Activated CD4-positive, CD25-positive, alpha-beta regulatory T cell treated with anti-CD3 and anti-CD28 coated beads, Interleukin-2, amount 50 U/mL, for 16 hours (primary cell): ENCODE data around the gene RAPGEF5.

Experiments
- DNase-seq: peaks from one replicate; pipeline ENCODE4 v3.0.0-alpha.2; 2020; ENCODE audit warnings: low read depth, low spot score

The RAPGEF5 gene, protein sequence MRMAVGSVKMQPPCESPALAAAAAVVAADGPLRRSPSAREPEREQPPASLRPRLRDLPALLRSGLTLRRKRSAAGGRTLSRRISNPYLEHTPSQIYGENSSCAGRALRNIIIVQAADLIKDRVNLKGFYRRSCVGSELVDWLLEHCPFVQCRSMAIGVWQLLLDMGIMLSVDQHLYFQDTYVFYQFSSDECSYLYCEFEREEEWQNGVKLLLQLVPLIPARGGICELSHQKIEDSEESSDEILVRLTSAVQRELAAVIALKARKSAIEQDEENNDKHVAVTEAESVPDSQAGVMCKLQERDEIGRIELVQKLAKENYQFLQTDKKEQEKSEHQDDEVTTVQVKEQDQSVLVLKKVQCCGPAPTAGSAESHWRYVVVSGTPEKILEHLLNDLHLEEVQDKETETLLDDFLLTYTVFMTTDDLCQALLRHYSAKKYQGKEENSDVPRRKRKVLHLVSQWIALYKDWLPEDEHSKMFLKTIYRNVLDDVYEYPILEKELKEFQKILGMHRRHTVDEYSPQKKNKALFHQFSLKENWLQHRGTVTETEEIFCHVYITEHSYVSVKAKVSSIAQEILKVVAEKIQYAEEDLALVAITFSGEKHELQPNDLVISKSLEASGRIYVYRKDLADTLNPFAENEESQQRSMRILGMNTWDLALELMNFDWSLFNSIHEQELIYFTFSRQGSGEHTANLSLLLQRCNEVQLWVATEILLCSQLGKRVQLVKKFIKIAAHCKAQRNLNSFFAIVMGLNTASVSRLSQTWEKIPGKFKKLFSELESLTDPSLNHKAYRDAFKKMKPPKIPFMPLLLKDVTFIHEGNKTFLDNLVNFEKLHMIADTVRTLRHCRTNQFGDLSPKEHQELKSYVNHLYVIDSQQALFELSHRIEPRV

DNA sequence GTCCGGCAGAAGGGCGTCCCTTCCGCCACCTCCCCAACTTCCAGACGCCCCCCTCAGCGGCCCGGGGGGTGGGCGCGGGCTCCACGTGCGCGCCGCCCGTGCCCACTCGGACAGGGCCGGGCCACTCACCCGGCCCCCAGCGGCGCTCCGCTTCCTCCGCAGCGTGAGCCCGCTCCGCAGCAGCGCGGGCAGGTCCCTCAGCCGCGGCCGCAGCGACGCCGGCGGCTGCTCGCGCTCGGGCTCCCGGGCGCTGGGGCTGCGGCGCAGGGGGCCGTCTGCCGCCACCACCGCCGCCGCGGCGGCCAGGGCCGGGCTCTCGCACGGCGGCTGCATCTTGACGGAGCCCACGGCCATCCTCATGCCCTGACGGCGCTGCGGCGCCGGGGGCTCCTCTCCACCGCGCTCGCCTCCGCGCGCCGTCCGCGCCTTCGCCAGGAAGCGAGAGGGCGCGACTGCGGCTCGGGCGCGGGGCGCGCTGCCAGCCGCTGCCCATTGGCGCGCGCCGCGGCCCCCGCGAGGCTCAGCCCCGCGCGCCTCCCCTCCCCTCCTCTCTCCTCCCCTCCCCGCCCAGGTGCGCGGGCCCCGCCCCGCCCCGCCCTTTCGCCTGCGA lies at the start of gene RAPGEF5:
Gene RAPGEF5, minus strand, starts transcription at position 454 of the 610 bp plus-strand sequence. Its CDS starts 94 bp downstream, at position 360.
- no peak for DNase-seq

DNA sequence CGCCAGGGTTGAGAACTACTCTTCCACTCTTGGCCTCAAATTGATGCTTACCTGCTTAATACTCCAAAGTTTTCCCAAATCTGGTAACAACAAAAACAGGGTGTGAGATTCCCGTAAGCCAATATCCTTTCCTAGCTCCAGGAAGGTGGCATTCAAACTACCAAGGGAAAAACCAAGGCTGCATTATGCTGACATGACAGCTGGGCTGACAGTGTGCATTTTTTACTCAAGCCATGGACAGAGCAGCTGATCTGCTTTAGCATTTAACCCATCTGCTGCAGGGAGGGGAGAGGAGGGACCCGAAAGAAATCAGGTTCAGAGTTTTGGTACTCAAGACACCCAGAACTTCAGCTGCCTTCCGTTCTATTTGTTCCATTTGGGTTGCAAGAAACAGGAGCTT lies 49.8 kb upstream of the RAPGEF5 start:
- DNase-seq, result no peak

DNA sequence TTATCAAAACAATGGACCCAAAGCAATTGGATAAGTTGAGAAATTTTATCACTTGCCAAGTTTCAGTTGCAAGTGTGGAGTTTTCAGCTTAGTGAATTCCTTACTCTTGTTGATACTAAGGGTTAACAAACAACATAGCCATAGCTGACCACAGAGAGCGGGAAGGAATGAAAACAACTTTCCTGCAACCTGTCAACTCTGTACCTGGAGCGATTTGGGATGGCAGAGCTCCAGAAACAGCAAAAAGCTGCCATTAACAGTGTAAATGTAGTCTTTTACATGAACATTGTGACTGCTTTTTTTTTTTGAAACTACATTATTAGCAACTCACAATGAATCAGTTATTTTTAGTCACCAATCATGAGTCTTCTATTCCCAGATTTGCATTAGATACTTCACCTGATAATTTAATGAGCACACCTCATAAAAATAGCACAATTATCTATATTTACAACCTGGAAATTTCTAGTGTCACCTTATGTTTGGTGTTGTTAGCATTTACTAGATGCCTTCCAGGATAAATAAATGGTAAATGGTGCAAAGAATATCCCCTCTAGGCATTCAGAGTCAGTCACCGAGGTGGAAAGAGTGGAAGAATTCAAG lies 47.6 kb upstream of the RAPGEF5 start:
- no peak for DNase-seq

DNA sequence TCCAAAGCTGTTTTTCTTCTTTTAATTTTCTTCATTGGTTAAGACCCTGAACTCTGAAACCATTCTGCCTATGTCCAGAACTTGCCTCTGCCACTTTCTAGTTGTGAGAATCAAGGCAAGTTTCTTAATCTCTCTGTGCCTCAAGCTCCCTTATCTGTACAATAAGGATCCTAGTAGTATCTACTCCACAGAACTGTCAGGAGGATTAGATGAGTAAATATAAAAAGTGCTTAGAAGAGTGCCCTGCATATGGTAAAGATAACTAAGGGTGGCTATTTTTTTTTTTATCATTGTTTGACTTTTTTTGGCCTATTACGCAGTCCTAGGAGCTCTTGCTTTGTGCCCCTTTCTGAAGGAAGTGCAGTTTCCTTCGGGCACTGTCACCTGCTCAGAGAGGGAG lies 46.4 kb upstream of the RAPGEF5 start:
- no peak for DNase-seq

DNA sequence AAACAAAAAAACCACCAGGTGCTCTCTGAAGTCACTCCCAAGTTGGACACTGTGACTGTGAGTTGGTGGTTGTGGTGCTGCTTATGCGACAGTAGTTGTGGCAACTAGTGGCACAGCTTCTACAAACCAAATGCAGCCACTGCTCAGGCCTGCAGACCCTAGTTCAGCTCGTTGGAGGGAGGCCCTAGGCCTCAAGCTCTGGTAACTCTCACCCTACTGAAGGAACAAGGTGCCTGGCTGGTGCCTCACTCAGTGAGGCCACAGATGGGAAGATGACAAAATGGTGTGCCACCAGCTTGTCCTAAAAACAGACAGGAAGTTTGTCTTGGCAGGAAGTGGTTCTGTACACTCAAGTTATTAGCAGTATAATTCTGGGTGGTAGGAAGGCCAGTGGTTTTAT lies 45.3 kb upstream of the RAPGEF5 start:
- DNase-seq, result no peak

DNA sequence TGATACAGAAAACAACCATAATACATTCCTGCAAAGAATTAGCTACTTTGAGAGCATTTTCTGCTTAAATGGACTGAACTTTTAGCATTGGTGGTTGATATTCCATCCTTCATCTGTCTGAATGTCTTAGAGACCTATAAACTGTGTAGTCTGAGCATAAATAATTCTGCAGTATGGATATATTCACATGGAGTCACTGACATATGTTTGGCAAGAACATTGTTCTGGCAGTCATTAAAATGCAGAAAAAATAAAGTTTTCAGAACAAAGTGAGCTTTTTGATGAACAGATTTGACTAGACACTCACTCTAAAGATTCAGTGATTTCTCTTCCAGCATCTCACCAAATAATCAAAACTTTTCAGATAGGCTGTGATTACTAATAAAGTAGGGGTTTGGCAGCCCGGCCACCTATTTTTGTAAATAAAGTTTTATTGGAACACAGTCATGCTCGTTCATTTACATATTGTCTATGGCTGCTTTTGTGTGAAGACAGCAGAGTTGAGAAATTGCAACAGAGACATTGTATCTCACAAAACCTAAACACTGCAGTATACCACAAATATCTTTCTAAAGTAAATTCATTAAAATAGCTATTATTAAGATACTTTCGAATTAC lies 44.1 kb upstream of the RAPGEF5 start:
- DNase-seq, result no peak

DNA sequence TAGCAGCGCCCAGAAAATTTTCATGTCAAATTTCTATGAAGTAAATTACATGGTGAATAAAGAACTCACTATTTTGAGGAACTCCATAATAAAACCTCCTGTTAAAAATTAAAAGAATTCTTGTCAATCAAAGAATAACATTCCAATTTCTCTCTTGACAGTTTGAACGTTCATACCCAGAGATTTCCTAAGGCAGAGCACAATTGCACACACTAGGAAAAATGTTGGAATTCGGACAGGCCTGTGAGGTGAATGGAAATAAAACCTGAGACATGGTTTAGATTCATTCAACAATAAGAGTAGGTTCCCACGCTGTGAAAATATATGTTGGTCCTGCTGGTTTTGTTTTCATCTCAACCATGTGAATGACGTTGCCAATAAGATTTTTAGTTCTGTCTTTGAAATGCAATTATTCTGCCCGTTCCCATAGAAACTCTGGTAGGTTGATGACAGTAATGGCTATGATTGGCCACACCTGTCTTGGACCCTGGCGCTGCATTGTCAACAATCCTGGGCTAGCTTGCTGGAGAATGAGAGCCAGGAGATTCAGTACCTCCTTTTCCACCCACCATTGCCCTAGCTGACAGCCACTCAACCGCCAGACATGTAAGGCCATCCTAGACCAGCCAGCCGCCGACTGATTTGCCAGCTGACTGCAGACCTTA lies 43.3 kb upstream of the RAPGEF5 start:
- DNase-seq, result no peak

DNA sequence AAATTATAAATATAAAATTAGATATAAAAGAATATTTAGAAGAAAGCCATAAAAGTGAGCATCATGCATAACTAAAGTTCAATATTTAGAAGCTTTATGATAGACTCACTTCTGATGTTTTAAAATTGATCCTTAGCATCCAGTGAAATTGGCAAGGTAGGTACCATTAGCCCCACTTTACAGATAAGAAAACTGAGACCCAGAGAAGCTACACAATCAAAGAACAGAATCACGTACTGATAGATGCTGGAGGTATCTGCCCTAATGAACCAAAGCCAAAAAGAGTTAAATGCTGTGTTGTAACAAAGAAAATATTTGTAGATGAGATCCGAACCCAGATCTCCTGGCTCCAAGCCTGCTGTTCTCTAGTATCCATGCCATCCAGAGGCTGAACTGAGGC lies 42.6 kb upstream of the RAPGEF5 start:
- DNase-seq, result no peak

DNA sequence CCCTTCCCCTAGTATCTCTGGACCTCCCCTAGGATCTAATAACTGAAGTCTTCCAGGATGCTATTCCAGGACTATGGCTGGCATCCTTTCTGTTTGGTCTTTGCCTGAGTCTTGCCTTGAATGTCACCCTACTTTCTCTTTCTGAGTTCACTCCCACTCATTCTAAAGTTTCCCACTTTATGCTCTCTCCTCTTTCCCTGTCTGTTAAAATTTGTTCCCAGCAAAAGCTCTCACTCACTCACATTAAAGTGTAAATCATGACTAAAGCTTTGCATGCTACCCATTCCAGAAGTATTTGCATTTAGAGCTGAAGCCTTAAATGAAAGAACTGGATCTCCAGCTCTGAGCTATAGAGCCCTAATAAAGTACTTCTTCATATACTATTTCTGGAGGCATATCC lies 42.1 kb upstream of the RAPGEF5 start:
- no peak for DNase-seq

DNA sequence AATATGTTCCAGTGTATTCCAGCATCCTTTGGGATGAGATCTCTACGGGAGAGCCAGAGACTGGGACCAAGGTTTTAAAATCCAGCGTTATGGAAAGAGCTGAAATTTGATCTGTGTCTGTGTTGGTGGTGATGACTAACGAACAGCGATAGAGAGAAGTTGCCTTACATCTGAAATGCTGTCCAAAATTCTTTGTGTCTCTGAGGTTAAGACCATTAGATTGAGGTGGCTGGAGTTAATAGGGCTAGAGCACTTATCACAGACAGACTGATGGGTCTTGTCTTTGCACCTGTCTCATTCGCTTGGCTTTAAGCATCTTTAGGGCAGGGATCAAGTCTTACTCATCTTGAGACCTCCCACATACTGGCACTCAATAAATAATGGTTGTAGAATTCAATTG lies 41.0 kb upstream of the RAPGEF5 start:
- DNase-seq, result no peak

DNA sequence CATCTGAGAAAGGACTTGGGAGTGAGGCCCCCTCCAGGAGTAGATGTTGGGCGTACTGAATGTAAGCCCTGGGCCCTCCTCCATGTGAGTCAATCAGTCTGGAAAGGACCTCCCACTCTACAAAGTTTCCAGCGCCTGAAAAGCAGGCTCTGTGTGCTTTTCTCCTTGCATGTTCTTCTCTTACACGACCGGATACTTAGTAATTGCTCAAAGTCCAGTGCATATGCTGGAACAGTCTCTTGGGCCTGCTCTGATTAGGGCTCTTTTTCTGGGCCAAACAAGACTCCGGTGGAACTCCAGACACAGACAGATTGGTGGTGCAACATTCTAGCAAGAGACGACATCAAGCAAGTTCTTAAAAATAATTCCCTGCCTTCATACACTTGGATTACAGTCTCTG lies 38.3 kb upstream of the RAPGEF5 start:
- no peak for DNase-seq

DNA sequence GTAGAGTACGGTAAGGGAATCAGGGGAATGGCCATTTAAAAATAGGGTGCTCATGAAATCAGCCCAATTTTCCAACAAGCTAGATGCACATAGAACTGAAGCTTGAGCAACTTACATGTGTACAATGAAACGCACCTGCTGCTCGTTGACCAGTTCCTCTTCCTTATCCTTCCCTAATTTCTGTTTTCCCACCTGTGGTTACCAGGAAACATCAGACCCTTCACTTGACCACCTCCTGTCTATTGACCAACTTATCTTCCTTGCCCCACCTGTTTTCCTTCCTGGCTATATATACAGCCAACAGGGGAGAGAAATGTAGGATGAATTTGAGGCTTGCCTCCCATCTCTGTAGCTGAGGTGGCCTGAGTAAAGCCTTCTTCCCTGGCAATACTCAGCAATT lies 37.8 kb upstream of the RAPGEF5 start:
- no peak for DNase-seq

DNA sequence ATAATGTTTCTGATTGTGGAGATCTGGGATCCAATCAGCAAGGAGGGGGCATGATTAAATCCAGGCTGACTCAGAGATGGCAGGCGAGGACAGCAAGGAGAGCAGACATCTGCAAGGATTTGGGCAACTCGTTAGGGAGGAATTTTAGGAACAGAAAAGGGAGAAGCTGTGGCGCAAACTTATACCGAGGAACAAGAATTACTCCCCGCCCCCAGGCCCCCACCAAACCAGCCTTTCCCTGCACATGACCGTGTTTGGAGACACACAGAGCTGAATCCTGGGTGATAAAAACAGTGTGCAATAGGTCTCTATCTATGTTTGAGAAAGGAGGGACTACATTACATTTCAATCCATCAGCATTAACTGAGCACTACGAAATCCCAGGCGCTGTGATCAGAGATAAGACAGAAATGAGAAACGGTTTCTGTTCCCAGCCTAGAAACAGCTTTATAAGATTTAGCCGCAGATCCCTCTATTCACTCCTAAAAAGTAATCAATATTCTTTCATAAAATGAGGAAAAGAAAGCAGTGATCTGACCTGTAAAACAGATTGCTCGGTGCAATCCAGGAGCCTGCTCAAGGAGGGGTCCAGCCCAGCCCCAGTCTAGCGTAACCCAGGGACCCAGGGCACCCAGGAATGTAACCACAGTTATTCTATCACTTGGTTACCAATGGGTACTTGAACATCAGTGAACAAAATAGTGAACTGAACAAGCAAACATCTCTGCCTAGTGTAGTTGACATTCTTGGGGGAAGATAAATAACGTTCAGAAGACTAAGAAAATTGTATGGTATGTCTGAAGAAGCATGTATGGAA lies 37.2 kb upstream of the RAPGEF5 start:
- DNase-seq, result no peak

DNA sequence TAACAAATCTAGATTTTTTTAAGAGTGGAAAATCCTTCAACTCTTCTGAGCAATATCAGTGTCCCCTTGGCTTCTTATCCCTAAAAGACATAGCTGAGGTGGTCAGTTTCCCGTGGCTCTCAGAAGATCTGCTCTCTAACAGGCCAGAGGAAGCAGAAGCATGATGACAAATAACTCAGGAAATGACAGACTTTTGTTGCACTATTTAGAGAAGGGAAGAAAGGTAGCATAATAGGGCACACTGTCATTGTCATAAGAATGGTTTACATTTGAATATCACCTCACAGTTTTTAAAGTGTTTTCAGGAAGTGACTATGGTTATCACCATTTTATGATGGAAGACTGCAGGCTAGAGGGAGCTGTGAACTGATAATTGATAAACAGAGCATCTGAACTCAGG lies 33.6 kb upstream of the RAPGEF5 start:
- DNase-seq, result no peak

DNA sequence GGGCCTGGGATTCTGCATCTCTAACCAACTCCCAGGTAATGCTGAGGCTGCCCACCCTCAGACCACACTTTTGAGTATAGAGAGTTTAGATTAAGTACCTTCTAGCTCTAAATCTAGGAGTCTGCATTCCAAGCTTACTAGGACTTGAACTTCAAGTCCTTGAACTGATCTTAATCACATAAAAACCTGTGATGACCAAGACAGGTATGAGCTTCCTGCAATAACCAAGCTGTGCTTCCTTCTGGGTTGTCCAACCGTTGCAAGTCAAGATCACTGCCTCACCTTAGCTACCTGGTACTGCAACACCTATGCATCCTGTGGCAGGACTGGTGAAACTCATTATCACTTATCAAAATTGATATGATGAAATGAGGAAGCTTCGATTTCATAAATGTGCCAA lies 32.9 kb upstream of the RAPGEF5 start:
- DNase-seq, result no peak

DNA sequence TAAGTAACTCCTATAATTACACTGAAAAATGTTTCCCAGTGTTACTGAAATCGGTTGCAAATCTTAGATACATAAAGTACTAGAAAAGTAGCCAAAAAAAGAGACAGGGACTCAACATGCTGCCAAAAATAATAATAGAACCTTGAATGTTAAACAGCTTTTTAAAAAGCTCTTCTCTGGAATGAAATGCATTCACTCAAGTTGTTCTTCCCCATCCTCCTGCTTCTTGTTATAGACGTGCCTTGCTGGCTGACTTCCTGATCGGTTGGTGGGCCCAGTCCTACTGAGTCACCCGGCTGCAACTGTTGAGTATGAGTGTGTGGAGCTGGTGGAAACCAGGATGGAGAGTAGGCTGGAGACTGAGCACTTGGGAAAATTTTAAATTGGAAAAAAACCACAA lies 30.6 kb upstream of the RAPGEF5 start:
- DNase-seq, result no peak

DNA sequence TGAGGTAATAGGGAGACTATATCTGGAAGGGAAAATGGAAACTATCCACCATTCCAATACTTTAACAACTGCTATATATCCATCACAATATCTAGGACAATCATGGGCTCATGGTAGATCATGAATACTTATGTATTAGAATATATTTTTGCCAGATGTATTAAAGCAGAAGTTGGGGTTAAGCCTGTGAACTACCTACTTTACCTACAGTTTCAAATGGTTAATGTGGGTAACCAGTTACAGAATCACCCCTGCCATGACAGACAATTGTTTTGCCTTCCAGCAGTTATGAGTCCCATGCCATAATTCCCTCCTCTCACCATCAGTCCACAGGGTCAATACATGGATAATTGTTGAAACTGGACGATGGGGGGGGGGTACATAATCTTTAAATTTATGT lies 29.9 kb upstream of the RAPGEF5 start:
- DNase-seq, result no peak

DNA sequence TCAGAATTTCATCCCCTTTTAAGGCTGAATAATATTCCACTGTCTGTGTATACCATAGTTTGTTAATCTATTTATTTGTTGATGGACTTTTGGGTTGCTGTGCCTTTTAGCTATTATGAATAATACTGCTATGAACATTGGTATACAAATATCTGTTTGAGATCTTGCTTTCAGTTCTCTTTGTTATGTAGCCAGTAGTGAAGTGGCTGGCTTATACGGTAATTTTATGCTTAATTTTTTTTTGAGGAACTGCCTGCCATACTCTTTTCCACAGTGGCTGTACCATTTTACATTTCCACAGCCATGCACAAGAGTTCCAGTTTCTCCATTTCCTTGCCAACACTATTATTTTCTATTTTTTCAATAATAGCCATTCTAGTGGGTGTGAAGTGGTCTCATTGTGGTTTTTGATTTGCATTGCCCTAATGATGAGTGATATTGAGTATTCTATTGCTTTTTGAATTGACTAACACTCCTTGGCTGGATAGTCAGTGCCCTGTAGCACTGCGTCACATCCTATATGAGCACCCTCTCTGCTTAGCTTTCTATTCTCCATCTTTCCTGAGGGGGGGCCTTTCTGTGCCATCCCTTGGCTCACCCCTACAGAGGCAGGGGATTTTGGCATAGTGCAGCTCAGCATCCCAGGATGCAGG lies 29.4 kb upstream of the RAPGEF5 start:
- no peak for DNase-seq

DNA sequence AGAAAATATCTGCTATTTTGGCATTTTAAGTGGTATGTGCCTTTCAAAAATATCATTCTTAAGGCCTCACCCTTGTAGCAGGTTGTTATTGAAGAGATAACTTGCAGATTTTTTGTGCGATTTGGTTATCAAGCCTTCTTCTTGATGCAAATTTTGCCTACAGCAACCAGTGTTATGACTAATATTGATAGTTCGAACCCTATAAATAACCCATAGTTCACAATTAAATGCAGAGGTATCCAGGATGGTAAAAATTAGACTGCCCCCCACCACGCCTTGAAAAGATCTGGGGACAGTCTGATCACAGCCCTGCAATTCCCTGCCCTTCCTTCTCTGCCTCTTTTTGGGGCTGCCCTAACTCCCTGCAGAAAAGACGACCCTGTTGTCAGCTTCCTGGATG lies 28.4 kb upstream of the RAPGEF5 start:
- no peak for DNase-seq

DNA sequence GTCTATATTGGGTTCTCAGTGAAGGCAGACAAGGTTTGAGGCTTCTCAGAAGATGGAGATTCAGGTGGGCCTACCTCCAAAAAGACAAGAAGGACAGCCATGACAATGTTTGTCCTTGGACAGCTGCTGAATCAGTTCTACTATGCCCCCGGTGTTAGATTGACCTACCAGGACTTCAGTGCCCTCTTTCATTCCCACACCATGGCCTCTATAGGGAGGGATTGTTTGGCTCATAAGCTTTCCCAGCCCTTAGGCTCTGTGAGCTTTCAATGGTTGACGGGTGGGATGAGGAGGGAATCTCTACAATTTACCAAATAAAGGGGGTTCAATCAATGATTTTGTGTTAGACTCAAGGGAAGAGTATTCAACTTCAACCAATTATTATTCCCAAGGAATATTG lies 23.4 kb upstream of the RAPGEF5 start:
- no peak for DNase-seq
